AG04449 (cell line): ENCODE measurements around the gene SPINK2.

ENCODE experiments used
- CTCF ChIA-PET: fragments of 350-600 bp; formaldehyde crosslinking; extraction: SDS; loops from one replicate; lab custom pipeline; 2021; ENCODE audit warnings: antibody characterized with exemption; lab: Yijun Ruan, JAX
- POLR2A ChIA-PET: fragments of 400-600, 350-600 bp; formaldehyde crosslinking; extraction: SDS; loops from one replicate; lab custom pipeline; 2020; ENCODE audit warnings: antibody characterized with exemption, inconsistent platforms; lab: Yijun Ruan, JAX
- DNase-seq: peaks from one replicate; pipeline ENCODE4 v3.0.0-alpha.2; 2010; ENCODE audit warnings: low read depth, low spot score
- H3K4me3 ChIP-seq: 2 replicates; pipeline ENCODE4 v1.5.1; 2011; ENCODE audit warnings: low read depth, mild to moderate bottlenecking, control low read depth, low read length
- TF ChIP-seq, protein P1 (sequence below): IDR thresholded peaks from one replicate; pipeline ENCODE4 v1.5.1; 2011; ENCODE audit warnings: mild to moderate bottlenecking, moderate library complexity, low read length, control low read depth, inconsistent platforms; ENCODE audit not compliant: insufficient read depth; ENCODE audit errors: missing control alignments

The SPINK2 gene

DNA sequence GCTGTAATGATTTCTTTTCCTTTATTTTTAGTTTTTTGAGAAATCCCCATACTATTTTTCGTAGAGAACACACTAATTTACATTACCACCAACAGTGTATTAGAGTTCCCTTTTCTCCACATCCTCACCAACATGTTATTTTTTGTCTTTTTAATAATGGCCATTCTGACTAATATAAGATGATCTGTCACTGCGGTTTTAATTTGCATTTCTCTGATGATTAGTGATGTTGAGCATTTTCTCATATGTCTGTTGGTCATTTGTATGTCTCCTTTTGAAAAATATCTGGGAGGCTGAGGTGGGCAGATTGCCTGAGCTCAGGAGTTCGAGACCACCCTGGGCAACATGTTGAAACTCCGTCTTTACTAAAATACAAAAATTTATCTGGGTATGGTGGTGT lies 30.2 kb downstream of the SPINK2 start:
- ChIA-PET POLR2A (no interaction called here), CTCF (interaction anchor here (1.2 to 2.4 kb wide), 2 partner anchors 9 to 246 kb away, joined by 3 to 12 read pairs; no protein-coding TSS in a partner anchor)
- TF ChIP-seq, protein P1, sequence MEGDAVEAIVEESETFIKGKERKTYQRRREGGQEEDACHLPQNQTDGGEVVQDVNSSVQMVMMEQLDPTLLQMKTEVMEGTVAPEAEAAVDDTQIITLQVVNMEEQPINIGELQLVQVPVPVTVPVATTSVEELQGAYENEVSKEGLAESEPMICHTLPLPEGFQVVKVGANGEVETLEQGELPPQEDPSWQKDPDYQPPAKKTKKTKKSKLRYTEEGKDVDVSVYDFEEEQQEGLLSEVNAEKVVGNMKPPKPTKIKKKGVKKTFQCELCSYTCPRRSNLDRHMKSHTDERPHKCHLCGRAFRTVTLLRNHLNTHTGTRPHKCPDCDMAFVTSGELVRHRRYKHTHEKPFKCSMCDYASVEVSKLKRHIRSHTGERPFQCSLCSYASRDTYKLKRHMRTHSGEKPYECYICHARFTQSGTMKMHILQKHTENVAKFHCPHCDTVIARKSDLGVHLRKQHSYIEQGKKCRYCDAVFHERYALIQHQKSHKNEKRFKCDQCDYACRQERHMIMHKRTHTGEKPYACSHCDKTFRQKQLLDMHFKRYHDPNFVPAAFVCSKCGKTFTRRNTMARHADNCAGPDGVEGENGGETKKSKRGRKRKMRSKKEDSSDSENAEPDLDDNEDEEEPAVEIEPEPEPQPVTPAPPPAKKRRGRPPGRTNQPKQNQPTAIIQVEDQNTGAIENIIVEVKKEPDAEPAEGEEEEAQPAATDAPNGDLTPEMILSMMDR = no peak
- DNase-seq = no peak
- no peak overlapping the region for H3K4me3 ChIP-seq

DNA sequence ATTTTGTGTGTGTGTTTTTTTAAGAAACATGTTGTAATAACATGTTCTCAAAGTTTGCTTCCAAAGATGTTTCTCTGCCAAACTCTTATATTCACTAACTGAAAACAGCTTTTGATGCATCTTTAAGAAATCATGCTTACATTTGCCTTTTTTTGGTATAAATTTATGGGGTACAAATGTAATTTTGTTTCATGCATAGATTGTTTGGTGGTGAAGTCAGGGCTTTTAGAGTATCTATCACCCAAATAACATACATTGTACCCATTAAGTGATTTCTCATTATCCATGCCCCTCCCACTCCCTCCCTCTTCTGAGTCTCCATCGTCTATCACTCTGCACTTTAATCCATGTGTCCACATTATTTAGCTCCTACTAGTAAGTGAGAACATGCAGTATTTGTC lies 30.8 kb downstream of the SPINK2 start:
- H3K4me3 ChIP-seq = no peak overlapping the region
- POLR2A ChIA-PET = no interaction called here
- DNase-seq = no peak
- CTCF ChIA-PET = interaction anchor here (1.1 to 2.4 kb wide), 4 partner anchors 9 to 247 kb away, joined by 3 to 12 read pairs (median 6); no protein-coding TSS in a partner anchor
- TF ChIP-seq, protein P1 = no peak

DNA sequence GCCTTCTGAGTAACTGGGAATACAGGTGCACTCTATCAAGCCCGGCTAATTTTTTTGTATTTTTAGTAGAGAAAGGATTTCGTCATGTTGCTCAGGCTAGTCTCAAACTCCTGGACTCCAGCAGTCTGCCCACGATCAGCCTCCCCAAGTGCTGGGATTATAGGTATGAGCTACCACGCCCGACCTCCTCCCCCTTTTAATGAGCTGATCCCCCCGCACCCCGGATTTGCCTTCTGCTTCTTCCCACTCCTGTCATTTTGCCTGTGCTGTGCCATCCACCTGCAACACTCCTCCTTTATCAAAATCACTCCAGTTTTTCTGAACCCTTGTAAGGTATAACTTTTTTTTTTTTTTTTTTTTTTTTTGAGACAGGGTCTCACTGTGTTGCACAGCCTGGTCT lies 33.4 kb downstream of the SPINK2 start:
- no peak for DNase-seq
- POLR2A ChIA-PET = no interaction called here
- CTCF ChIA-PET = interaction anchor here (0.9 to 1.9 kb wide), 2 partner anchors 10 to 12 kb away, joined by 3 to 8 read pairs; no protein-coding TSS in a partner anchor
- no peak overlapping the region for H3K4me3 ChIP-seq
- TF ChIP-seq, protein P1 = no peak

DNA sequence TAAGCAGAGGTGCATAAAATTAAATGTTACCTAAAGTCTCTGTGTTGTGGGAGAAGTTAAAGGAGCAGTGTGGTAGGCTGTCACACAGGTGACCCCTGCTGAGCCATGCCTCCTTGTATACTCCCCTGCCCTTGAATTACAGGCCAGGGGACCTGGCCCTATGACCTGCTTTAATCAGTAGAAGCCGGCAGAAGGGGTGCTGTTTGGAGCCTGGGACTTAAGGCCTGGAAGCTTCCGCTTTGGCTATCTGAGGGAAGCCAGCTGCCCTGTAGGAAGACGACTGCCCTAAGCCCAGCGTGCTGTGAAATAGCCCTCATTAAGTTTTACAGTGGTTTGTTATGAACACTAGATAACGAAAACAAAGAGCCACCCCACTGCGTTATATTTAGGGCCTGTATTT lies 34.1 kb downstream of the SPINK2 start:
- no peak overlapping the region for H3K4me3 ChIP-seq
- CTCF ChIA-PET = interaction anchor here (0.7 to 1.9 kb wide), 3 partner anchors 11 to 212 kb away, joined by 3 to 8 read pairs (median 3); no protein-coding TSS in a partner anchor
- POLR2A ChIA-PET = interaction anchor here (1.0 kb wide), 1 partner anchor 9 kb away, joined by 3 read pairs; no protein-coding TSS in a partner anchor
- TF ChIP-seq, protein P1 = no peak
- DNase-seq = no peak

DNA sequence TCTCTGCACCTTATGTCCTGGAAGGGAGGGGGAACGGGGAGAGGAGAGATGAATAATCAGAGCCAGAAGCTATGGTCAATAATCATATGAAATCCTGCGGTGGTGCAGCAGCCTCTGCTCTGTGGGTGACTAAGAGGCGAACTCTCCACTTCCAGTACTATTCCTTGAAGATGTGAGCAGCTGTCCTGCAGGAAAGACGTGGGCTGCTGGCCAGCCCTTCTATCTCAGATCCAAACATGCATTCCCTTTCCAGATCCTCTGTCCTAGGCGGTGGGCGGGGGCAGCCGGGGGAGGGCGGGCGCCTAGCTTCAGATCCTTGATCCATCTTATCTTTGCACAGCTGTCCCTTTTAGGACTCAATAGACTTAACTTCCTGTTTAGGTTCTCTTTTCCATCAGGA lies 34.5 kb downstream of the SPINK2 start:
- TF ChIP-seq, protein P1 = no peak
- POLR2A ChIA-PET = interaction anchor here (1.0 kb wide), 1 partner anchor 9 kb away, joined by 3 read pairs; no protein-coding TSS in a partner anchor
- H3K4me3 ChIP-seq = no peak overlapping the region
- CTCF ChIA-PET = interaction anchor here (0.7 to 1.9 kb wide), 3 partner anchors 12 to 211 kb away, joined by 3 to 8 read pairs (median 3); no protein-coding TSS in a partner anchor
- DNase-seq = no peak

DNA sequence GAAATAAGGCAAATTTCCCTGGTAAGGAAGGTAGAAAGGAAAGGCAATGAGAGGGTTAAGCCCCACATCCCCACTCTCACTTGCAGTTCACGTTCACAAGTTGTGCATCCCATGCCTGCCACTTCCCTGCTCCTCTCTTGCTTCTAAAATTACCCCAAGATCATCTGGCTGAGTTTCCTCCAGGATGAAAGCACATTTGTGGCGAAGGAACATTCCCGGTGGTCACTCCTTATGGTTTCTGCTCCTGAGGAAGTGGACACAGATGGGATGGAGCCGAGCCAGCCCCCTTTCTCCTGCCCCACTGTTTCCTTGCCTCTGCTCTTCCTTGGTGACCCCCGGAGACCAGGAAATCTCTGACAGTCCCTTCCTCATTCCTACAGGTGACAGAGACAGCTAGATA lies 37.5 kb downstream of the SPINK2 start:
- ChIA-PET POLR2A (no interaction called here), CTCF (interaction anchor here (0.8 kb wide), 1 partner anchor 171 kb away, joined by 3 read pairs; no protein-coding TSS in a partner anchor)
- no peak for DNase-seq
- TF ChIP-seq, protein P1 = no peak
- no peak overlapping the region for H3K4me3 ChIP-seq
